CD4-positive, alpha-beta T cell treated with Interleukin-4 for 1 hour (primary cell): ENCODE data around the gene EPS8.
"Not testable (repeated sequence)": the region's sequence is repeated elsewhere in the genome, so short reads cannot be mapped to it uniquely, and the experiment has no call there.

ENCODE experiments used
- DNase-seq, 2 donors: peaks; one replicate each; pipeline ENCODE4 v3.0.0-alpha.2; 2020 to 2022

EPS8 gene

DNA sequence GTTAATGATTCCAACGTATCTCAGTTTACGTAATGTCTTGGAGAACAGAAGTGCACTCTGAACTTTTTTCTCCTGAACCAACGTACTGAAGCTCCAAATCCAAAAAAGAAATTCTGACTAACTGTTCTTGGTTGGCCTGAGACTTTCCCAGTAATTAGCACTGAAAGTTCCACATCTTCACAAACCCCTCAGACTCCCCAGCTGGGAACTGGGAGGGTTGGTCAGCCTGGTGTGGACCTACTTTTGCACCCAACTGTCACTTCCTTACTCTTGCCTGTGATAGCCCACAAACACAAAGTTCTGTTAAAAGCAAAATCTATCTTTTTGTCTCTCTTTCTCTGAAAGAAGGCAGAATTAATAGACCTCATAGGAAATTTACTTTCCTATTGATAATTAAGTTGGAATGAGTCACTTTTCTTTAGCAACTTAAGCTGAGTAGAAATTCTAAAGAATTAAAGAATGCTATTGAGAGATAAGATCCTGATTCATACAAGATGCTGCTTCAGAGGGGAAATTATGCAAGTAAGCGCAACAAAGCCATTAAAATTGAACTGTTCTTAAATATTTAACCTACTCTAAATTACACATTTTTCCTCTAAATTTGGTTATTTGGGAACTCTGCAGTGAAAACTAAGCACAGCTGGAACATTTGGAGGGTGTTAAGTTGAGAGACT, 155.0 kb downstream of the EPS8 start:
- DNase-seq, result no peak

DNA sequence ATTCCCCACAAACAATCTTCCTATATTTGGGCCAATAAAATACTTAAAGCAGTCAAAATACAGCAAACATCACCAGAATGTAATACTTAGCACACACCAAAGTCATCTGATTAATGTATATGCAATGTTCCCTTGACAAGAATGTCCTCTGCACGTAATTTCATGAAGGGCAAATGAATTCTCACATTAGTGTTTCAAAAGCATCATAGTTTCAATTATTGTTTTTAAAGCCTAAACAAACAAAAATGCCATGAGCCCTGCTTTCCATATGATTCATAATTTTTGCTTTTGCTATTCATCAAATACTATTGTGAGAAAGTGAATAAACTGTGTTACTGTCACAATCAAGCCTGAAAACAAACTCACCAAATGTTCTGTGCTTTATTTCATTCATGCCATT, 156.0 kb downstream of the EPS8 start:
- DNase-seq, result no peak

DNA sequence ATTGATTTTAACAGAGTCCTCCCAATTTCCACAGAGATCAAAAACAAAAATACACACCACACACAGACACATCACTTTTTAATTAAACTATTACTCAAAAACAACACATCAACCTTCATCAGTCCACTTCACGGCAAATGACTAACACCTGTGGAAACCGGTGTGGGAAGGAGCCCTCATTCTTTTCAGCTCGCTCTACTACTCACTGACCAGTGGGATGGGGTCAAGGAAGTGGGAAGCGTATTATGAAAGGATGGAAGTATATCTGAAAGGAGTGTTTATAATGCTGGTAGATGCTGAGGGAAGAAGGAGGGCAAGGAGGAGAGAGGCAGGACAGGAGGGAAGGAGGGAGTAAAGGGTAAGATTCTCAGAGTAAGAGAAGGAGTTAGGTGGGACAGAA, 156.5 kb downstream of the EPS8 start:
- no peak for DNase-seq

- no peak for DNase-seq
Observed at GRCh38 chr12:15631007-15631715, 158.0 kb downstream of the EPS8 start.

DNA sequence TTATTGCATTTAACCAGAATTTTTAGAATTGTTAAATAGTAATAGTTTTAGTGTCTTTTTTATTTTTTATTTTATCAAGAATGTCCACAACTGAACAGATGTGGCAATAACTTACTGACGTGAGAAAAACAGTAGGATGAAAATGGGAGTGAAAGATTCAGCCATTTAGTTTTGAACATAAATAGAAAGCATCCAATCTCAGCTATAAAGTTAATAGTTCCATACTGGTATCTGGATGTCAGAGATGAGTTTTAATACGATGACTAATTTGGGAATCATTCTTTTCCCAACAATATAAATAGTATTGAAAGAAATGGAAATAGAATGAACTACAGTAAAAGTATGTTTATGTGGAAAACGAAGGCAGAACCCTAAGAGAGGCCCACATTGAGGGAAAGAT, 159.4 kb downstream of the EPS8 start:
- DNase-seq, result no peak

GRCh38 chr12:15629108-15629507, 160.1 kb downstream of the EPS8 start:
- DNase-seq, result no peak

DNA sequence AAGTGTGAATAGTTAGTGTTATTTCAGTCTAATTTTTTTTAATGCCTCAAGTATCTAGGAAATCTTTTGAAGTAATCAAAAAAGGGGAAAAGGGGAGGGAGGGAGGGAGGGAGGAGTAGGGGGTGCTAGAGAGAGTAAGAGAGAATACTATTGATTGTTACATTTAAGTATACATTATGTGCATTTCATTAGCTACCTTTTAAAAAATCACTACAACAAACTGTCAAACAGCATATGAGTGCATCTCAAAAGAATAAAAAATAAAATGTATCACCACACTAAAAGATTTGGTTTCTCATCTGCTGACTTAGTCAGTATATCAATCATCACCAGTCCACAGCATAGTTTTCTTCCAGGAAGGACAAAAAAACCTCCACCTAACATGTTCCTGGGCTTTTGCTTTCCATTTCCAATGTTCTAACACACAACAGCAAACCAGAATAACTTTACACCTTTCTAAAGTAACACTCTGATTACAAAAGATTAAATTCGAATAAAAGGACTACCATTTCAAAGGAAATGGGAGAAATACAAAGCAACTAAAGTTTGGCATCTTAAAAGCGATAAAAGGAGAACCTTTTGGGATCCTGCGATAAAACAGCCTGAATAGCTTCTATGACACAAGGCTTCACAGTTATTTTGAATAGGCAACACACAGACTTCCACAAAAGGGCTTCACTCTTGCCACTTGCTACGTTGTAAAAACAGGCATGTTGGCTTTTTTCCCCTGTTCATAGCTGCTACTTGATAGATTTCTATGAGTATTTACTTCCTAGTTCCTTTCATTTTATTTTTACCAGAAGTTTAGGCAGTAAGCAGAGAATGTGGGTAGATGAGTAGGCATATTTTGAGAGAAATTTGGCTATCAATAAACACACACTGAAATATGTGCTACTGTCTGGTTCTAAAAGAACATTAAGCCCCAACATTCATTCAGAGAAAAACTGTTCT, 160.9 kb downstream of the EPS8 start:
- DNase-seq, result no peak

DNA sequence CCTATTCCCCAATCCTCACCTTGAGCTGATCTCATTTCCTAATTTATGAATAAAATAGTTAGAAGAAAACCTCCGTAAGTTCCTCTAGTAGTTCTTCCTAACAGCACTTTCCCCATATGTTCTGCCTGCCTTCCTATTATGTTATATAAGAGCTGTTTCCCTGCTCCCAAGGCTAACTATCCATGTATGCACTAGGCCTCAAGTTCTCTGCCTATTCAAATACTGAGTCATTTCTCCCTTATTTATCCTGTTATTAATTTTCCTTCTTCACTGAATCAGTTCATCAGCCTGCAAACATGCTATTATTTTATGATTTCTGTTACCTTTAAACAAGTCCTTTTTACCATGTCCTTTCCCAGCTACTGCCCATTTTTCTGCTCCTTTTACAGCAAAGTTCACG, 164.1 kb downstream of the EPS8 start:
- no peak for DNase-seq

DNA sequence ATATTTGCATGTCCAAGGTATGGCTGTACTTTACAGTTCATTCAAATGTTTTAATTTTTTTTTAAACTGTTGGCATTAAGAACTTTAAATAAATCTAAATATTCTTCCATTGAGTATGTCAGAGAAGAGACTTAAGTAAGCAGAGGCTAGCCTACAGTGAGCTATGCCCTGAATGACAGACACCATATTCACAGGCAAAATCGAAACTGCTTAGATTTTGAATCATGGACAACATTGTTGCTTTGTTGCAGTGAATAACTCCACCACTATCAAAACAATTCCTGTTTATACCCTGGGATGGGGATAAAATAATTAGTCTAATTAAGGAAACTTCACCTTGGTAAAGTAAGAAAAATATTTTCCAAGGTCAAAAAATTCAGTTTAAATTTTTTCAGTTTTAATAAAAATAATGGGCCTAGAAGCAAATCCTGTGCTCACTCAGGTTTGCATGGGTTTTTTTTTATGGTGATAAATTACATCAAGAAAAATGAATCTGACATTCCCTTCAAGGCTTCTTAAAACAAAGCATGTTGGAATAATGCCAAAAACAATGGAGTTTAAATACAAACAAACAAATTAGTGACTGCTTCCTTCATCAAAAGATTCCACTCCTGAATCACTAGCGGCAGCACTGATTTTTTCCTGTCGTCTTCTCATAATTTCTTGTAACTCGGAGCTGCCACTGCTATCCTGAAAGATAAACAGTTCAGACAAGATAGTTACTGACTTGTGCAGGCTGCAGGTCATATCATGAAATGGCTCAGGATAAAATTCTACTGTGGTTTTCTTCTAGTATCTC, 168.2 kb downstream of the EPS8 start:
- DNase-seq, result no peak

DNA sequence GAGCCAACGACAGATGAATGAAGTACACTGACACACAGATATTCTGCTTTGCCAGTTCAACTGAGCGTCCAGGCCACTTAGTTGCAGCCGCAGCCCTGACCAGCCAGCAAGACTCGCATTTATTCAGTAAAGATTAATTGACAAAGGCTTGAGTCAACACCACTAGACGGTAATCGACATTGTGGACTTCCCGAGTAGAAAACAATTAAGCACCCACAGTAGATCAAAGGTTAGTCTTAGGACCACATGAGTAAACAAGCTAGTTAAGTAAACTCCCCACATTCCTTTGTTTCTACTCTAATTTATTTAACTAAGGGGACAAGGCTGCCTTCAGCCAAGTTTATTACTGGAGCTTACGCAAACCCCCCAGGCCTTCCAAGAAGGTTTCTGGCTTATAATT, 172.7 kb downstream of the EPS8 start:
- not testable (repeated sequence) for DNase-seq

DNA sequence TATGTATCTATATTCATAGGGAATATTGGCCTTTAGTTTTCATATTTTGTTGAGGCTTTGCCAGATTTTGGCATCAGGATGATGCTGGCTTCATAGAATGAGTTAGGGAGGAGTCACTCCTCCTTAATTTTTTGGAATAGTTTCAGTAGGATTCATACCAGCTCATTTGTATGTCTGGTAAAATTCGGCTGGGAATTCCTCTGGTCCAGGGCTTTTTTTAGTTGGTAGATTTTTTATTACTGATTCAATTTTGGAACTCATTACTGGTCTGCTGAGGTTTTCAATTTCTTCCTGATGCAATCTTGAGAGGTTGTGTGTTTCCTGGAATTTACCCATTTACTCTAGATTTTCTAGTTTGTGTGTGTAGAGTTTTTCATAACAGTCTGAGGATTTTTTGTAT, 175.2 kb downstream of the EPS8 start:
- DNase-seq, result no peak

DNA sequence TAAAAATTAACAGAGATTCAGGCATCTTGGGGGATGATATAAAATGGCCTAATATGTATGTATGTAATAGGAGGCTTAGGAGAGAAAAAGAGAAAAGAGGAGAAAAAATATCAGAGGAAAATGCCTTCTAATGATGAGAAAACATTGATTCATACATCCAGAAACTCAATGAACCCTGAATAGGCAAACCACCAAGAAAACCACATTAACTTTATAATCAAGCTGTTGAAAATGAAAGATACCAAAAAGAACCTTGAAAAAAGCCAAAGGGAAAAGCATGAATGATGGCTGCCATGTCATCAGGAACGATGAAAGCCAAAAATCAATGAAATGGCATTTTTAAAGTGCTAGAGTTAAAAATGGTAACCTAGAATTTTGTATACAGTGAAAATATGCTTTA, 180.2 kb downstream of the EPS8 start:
- DNase-seq, result no peak

- no peak for DNase-seq
Observed at GRCh38 chr12:15608406-15608805, 180.8 kb downstream of the EPS8 start.

DNA sequence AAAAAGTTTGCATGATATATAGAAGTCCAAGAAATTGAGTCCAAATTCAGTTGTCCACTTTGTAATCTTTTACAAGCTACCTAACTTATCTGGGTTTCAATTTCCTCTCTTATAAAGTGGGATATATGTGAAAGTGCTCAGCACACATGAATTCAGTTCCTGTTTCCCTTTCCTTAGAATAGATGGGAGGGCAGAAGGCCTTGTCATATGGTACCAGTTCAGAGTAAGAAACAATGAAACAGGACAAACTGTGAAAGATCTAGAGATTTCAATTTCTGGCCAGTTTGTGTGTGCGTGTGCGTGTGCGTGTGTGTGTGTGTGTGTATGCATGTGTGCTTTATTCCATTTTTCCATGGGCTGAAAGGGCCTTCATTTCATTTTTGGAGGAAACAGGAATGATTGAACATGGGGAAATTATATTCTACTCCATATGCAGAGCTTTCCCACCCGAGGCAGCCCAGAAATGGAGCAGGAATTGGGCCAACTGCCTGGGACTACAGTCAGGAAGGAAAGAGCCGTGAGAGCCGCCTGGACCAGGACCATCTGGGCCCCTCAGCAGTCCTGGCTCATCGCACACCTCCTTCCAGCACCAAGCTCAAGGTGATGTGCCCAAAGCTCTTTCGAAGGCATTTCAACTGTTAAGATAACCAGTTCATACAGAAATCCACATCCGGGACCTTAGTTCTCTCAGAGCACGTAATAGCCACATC, 183.2 kb downstream of the EPS8 start:
- no peak for DNase-seq

GRCh38 chr12:15603474-15604085, 185.6 kb downstream of the EPS8 start:
- no peak for DNase-seq

DNA sequence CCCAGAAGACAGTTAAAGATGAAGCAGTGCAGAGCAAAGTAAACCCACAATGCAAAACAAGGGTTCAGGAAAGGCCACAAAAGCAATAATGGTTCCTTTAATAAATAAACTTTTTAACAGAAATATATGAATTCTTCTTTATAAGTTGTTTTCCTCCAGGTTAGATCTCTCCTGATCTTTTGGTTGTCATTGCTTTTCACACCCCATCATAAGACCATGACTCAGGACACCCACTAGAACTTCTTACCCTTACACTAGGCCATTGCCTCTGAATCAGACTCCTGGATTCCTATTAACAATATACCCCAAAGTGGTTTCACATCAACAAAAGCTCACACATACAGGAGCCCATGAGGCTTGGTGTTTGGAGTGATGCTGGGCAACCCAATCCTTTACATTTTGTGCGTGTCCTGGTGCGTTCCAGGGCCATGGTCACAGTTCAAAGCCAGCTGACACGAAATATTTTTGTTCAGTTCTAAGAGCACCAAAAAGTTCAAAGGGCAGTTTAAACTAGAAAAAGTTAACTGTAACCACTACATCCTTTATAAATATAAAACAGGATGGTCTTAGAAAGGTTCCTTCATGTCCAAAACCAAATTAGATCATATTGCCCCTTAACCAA, 187.0 kb downstream of the EPS8 start:
- no peak for DNase-seq

DNA sequence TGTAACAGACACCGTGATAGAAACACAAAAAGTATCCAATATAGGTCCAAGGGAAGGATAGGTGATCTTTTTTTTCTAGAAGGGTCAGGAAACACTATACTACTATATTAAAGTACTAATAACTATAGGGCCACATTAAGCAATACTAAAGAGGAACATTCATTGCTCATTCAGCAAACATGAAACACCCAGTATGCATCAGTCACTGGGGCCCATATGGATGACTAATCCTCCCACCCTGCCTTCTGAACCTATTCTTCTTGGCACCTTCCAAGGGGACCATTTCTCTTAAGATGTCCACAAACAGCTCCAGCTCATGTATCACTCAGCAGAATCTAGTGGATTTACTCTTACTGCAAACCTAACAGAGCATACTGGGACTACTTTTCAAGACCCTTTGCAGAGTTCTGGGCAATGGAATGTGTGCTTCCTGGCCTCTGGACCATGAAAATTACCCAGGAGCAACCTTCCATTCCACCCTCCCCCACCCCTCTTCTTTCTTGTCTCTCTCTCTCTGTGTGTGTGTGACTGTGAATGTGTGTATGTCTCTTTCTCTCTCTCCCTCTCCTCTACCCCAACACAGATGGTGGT, 187.9 kb downstream of the EPS8 start:
- peak in 1 of 2 donors; percentile 28 for DNase-seq

DNA sequence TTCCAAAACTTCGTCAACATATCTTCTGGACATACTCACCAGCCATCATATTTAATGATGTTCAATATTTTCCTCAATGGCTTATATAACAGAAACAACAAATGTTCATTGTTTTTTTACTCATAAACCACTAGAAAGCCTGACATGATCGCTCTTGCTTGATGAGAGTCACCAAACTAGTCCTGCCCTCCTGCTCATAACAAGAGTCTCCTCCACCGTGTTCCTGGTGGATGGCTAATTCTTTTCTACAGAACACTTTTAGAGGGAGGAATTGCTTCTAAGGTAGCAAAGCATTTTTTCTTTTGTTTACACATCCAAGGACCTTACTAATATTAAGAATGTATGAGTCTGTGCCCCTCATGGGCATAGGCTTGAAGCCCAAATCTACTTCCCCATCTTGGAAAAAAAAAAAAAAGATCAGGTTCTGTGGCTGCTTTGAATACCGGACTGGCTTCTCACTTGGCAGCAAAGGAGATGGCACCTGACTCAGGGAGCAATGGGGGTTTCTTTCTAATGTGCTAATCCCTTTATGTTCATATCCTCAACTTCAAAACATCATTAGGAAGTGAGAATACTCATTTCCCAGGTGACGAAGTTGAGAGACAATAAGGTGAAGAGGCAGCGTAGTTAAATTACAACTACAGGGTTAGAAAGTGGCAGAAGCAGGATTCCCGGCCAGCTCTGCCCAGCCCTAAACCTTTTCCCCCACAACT, 188.8 kb downstream of the EPS8 start:
- DNase-seq, result no peak

DNA sequence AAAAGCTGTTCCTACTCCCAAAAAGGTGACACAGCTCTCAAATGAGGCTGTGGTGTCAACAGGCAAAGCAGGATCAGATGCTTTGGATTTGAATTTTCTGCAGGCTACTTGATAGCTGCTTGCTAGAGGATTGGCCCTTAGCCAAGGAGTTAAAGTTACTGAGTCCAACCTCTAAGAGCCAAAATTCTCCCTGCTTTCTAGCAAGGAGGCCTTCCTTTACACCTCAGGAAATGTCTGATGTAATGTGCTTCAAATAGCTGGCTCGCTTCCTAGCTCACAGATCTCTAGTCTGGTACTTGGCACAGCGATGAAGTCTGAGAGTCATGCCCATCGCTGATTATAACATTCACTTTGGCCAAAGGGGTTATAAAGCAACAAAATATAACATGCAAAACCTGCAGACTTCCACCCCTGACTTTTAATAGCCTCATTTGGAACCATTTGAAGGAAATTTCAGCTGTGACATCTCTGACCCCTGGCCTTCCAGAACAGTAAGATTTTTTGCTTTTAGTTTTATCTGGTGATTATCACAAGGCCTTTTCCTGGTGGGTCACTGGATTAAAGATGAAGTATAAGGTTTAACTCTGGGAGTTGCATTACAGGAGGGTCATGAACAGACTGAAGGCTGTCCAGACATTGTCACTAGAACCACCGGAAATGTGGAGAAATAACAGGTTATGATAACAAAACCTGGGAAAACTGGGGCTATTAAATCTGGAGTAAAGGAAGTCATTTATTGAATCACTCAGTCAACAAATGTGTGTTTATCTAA, 189.7 kb downstream of the EPS8 start:
- DNase-seq, result no peak
